K562 (cell line): Measurements from ENCODE around the gene GEMIN2. TPM values are rescaled to one million over a fixed set of nuclear protein-coding genes. Genes with fewer than 3 reads are reported as not detected.

ENCODE experiments used
- ASH1L ChIP-seq: fragments of 450-650 bp; IDR thresholded peaks from 2 replicates; pipeline ENCODE4 v1.6.1; 2018; ENCODE audit warnings: borderline replicate concordance, mild to moderate bottlenecking, low read depth; ENCODE audit not compliant: partially characterized antibody
- DACH1 ChIP-seq: fragments of 450-650 bp; IDR thresholded peaks from 2 replicates; pipeline ENCODE4 v1.6.1; 2018; ENCODE audit not compliant: partially characterized antibody
- ELF1 ChIP-seq: fragments of 200-800 bp; sonication (Bioruptor generic); IDR thresholded peaks from 2 replicates; pipeline ENCODE4 v1.6.1; 2016; ENCODE audit warnings: missing genetic modification characterization, missing compliant biosample characterization
- FOXK2 ChIP-seq, 2 experiments: fragments of 450-650 bp; IDR thresholded peaks in 1 of 2; conservative IDR thresholded peaks in 1 of 2; 2 replicates each; pipeline ENCODE4 v1.6.1; 2016; ENCODE audit warnings: low read depth in 2 of 2, mild to moderate bottlenecking in 1 of 2
- KLF6 ChIP-seq: fragments of 250-450 bp; sonication (Bioruptor Pico); IDR thresholded peaks from 2 replicates; pipeline ENCODE4 v1.4.0; 2020; ENCODE audit warnings: mild to moderate bottlenecking, moderate library complexity, borderline replicate concordance
- MYC ChIP-seq, 2 experiments: fragments of 250-450 bp in 1 of 2; sonication (Bioruptor Pico) in 1 of 2; IDR thresholded peaks; 2 replicates each; pipeline versions ENCODE4 v1.5.1 to v1.6.1; 2012 to 2021; ENCODE audit warnings: low read depth in 2 of 2, borderline replicate concordance in 1 of 2, improper control_type of control experiment in 1 of 2, low read length in 1 of 2, mild to moderate bottlenecking in 1 of 2, moderate library complexity in 1 of 2
- NR1H2 ChIP-seq: sonication (generic); formaldehyde crosslinking; IDR thresholded peaks from 2 replicates; pipeline ENCODE4 v1.4.0; 2020; ENCODE audit warnings: mild to moderate bottlenecking, missing genetic modification reagents
- NR4A1 ChIP-seq, 2 experiments: fragments of 250-450 bp in 1 of 2; fragments of 450-650 bp in 1 of 2; sonication (Bioruptor Pico) in 1 of 2; IDR thresholded peaks; 2 replicates each; pipeline versions ENCODE4 v1.4.0 to v1.6.1; 2016 to 2020; ENCODE audit warnings: mild to moderate bottlenecking in 2 of 2, missing compliant biosample characterization in 1 of 2, missing genetic modification characterization in 1 of 2, moderate library complexity in 1 of 2
- RNF2 ChIP-seq: sonication (generic); IDR thresholded peaks from 2 replicates; pipeline ENCODE4 v1.6.1; 2016
- SMARCA5 ChIP-seq: fragments of 450-650 bp; IDR thresholded peaks from 2 replicates; pipeline ENCODE4 v1.6.1; 2016
- ZBTB5 ChIP-seq: fragments of 450-650 bp; IDR thresholded peaks from 2 replicates; pipeline ENCODE4 v1.6.1; 2017; ENCODE audit warnings: antibody characterized with exemption
- ZBTB8A ChIP-seq: fragments of 450-650 bp; IDR thresholded peaks from 2 replicates; pipeline ENCODE4 v1.6.1; 2018; ENCODE audit warnings: mild to moderate bottlenecking, moderate library complexity; ENCODE audit not compliant: partially characterized antibody
- polyA plus RNA-seq, 8 experiments: library from polyadenylated mRNA; depleted of rRNA in 4 of 8; stranded (reverse) in 5 of 8; unstranded in 3 of 8; fragments of >200 nt; fragmentation: Nextera tagmentation in 2 of 8; fragmentation: Illumina TruSeq in 1 of 8; extraction: Ambion mirVana in 2 of 8; extraction: Trizol in 1 of 8; gene quantifications; 2 replicates each; pipeline versions ENCODE4 v1.2.1 to v1.2.3, GENCODE V29; 2011 to 2014; ENCODE audit warnings: inconsistent platforms in 1 of 8, missing spikeins in 1 of 8
- total RNA-seq, 7 experiments: library from RNA; depleted of rRNA in 6 of 7; stranded (reverse); fragments of >200 nt in 6 of 7; fragmentation: Illumina TruSeq in 2 of 7; extraction: Trizol in 2 of 7; gene quantifications; 2 replicates each; pipeline versions ENCODE4 v1.2.1 to v1.2.3, GENCODE V29; 2011 to 2021; ENCODE audit warnings: low replicate concordance in 1 of 7
- TF ChIP-seq, protein P1 (sequence below): fragments of 450-650 bp; IDR thresholded peaks from 2 replicates; pipeline ENCODE4 v1.6.1; 2016; ENCODE audit warnings: antibody characterized with exemption
- TF ChIP-seq, protein P2 (sequence below): fragments of 250-450 bp; sonication (Bioruptor Pico); IDR thresholded peaks from 2 replicates; pipeline ENCODE4 v1.8.0; 2022; ENCODE audit warnings: moderate library complexity, mild to moderate bottlenecking, inconsistent platforms
- TF ChIP-seq, protein P3 (sequence below): fragments of 450-650 bp; formaldehyde crosslinking; IDR thresholded peaks from 2 replicates; pipeline ENCODE4 v1.4.0; 2020; ENCODE audit warnings: mild to moderate bottlenecking, moderate library complexity

The GEMIN2 gene
- total and polyA plus RNA-seq, 9 of the 15 experiments (the other 6 are each of a cell fraction or from before 2014, with no cell fraction given), result 23.0 to 87.6 (median 45.5) TPM

DNA sequence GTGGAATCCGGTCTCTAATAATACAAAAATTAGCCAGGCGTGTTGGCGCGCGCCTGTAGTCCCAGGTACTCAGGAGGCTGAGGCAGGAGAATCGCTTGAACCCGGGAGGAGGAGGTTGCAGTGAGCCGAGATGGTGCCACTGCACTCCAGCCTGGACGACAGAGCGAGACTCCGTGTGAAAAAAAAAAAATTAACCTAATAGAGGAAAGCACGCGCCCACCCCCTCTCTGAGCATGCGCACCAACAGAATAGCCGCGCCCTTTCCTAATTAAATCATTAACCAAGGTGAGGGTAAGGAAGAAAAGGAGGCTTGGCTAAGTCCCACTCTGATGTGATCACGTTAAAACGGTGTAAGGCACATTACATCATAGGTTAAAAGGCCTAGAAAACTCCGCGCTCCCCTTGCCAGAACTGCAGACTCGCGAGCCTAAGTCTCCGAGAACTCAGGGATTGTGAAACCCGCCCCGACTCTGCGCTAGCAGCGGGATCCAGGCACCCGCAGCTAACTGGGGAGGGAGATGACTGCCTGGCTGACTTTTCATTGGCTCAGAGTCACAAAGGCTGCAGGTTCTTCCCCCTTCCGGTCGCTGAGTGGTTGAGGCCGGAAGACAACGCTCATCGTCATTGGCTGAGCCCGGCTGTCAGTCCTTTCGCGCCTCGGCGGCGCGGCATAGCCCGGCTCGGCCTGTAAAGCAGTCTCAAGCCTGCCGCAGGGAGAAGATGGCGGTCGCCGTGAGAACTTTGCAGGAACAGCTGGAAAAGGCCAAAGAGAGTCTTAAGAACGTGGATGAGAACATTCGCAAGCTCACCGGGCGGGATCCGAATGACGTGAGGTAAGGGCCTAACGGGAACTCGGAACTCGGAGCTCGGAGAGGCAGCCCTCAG, 60.7 kb downstream of the GEMIN2 start, which contains the start of gene PNN (continued):
- TF ChIP-seq ZBTB5, result no peak
- peak; percentile 80; the same call in 1 of the 2 replicates for TF ChIP-seq SMARCA5
- peak; percentile 78 for TF ChIP-seq RNF2
- TF ChIP-seq MYC (IDR thresholded peaks at IDR 0.05; ENCODE audit: low read depth, low read length), result peak; percentile 25; the same call in 1 of the 2 replicates
- TF ChIP-seq MYC (CRISPR knock-in tag; IDR thresholded peaks at IDR 0.05; ENCODE audit: borderline replicate concordance, low read depth), result no peak
- TF ChIP-seq NR4A1 (CRISPR knock-in tag; IDR thresholded peaks at IDR 0.05), result no peak
- TF ChIP-seq NR4A1 (tag; IDR thresholded peaks at IDR 0.05), result no peak
- TF ChIP-seq KLF6, result no peak
- peak; percentile 63 for TF ChIP-seq DACH1
- TF ChIP-seq ELF1 (tag), result peak; percentile 70
- TF ChIP-seq NR1H2 (CRISPR knock-in tag), result no peak
- no peak for TF ChIP-seq ZBTB8A
- TF ChIP-seq, protein P1, sequence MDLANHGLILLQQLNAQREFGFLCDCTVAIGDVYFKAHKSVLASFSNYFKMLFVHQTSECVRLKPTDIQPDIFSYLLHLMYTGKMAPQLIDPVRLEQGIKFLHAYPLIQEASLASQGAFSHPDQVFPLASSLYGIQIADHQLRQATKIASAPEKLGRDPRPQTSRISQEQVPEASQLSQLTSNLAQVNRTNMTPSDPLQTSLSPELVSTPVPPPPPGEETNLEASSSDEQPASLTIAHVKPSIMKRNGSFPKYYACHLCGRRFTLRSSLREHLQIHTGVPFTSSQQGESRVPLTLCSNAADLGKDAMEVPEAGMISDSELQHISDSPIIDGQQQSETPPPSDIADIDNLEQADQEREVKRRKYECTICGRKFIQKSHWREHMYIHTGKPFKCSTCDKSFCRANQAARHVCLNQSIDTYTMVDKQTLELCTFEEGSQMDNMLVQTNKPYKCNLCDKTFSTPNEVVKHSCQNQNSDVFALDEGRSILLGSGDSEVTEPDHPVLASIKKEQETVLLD, result peak; percentile 87
- TF ChIP-seq FOXK2 (conservative IDR thresholded peaks at IDR 0.05 in 1 of 2, IDR thresholded peaks at IDR 0.05 in 1 of 2; ENCODE audit: low read depth in 2 of 2), result peak in 1 of 2 experiments; percentile 99; a peak in 2 of 4 replicates
- TF ChIP-seq, protein P2, sequence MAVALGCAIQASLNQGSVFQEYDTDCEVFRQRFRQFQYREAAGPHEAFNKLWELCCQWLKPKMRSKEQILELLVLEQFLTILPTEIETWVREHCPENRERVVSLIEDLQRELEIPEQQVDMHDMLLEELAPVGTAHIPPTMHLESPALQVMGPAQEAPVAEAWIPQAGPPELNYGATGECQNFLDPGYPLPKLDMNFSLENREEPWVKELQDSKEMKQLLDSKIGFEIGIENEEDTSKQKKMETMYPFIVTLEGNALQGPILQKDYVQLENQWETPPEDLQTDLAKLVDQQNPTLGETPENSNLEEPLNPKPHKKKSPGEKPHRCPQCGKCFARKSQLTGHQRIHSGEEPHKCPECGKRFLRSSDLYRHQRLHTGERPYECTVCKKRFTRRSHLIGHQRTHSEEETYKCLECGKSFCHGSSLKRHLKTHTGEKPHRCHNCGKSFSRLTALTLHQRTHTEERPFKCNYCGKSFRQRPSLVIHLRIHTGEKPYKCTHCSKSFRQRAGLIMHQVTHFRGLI (CRISPR knock-in tag), result no peak
- TF ChIP-seq, protein P3, sequence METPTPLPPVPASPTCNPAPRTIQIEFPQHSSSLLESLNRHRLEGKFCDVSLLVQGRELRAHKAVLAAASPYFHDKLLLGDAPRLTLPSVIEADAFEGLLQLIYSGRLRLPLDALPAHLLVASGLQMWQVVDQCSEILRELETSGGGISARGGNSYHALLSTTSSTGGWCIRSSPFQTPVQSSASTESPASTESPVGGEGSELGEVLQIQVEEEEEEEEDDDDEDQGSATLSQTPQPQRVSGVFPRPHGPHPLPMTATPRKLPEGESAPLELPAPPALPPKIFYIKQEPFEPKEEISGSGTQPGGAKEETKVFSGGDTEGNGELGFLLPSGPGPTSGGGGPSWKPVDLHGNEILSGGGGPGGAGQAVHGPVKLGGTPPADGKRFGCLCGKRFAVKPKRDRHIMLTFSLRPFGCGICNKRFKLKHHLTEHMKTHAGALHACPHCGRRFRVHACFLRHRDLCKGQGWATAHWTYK (CRISPR knock-in tag), result no peak
- peak; percentile 93 for TF ChIP-seq ASH1L
